Astrocyte of the hippocampus (primary cell): Measurements from ENCODE around the gene ADGRB3.
"Not testable (repeated sequence)": the region's sequence is repeated elsewhere in the genome, so short reads cannot be mapped to it uniquely, and the experiment has no call there.

Source experiments
- DNase-seq: peaks from one replicate; pipeline ENCODE4 v3.0.0; 2011; ENCODE audit warnings: low read depth, low spot score

Gene ADGRB3

DNA sequence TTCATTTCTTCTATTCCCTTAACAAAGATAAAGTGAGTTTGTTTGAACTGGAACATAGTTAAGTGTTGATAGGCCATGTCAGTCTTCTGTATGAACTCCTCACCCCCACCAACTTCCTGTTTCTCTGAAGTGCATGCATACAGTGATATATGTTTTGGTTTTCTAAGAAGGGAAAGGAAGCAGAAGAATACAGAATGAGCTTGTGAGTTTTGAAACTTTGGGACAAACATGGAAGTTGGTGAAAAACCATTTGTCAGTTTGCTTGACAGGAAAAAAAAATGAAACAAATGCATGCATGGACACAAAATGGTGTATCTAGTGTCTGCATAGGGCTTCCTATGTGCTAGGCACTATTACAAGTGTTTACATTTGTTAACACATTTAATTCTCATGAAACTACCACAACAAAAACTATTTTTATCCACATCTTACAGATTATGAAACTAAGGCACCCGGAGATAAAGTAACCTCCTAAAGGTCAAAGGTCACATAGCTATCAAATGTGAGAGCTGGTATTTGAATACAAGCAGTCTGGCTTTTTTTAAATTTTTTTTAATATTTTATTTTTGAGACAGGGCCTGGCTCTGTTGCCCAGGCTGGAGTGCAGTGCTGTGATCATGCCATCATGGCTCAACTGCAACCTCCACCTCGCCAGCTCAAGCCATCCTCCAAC, 105.9 kb downstream of the ADGRB3 start:
- DNase-seq = no peak

DNA sequence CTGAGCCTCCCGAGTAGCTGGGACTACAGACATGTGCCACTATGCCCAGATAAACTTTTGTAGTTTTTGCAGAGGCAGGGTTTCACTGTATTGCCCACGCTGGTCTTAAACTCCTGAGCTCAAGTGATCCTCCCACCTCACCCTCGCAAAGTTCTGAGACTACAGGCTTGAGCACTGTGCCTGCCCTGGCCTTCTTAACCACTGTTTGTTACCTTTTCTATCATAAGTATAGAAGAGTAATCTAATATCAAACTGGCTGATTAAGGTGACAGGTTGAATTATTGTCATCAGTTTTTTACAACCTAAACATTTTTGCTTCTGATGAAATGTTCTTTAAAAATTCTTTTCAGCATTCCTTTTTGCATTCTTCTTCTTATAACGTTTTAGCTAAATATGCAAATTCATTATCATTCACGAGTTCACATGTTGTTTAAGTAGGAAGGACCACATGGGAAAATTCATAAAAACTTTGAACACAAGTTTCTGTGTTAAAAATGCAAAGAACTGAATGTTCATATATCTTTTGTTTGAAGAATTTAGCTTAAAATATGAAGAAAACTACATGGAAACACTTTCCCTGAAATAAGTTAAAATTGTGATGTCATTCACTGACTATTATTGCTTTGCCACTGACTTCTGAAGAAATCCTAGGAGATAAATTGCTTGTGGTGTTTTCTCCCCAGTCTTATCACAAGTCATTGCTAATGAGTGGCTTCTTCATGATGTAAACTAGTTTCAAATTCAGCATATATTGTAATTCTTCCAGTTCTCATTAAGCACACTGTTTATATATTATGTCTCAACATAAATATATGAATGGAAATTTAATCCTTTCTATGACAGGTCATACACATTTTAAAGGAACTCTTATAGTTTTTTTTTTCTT, 106.7 kb downstream of the ADGRB3 start:
- no peak for DNase-seq

DNA sequence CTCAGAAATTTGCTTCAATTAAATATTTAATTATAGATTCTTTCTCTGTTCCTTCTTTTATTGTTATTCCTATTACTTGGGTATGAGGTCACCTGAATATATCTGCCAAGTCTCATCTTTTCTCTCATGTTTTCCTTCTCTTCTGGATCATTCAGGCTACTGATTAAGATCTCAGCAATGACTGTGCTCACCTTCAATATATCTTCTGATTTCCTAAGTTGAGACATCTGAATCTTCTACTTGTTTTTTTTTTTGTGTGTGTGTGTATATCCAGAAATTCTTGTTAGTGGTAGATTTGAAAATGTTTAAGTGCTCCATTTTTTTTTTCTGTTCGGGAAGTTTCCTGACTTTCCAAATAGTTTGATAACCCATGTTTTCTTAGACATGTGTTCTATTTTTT, 108.0 kb downstream of the ADGRB3 start:
- DNase-seq = no peak

DNA sequence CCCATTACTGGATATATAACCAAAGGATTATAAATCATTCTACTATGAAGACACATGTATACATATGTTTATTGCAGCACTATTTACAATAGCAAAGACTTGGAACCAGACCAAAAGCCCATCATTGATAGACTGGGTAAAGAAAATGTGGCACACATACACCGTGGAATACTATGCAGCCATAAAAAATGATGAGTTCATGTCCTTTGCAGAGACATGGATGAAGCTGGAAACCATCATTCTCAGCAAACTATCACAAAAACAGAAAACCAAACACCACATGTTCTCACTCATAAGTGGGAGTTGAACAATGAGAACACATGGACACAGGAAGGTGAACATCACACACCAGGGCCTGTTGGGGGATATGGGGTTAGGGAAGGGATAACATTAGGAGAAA, 109.3 kb downstream of the ADGRB3 start:
- not testable (repeated sequence) for DNase-seq

DNA sequence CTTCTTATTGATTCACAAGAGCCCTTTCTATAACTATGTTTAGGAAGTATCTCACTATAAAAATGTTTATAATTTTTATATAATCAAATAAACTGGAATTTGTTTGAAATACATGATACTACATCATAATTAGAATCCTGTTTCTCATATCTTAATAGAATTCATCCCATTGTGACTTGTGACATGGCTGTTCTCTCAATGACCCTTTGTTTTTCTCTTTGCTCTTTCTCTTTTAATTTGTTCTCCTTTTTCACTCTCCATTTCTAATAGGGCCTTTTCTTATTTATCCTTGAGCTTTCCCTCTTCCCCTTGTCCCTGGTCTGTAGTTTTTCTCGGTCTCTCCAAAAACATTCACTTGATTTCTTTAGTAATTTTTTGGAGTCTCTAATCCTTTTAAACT, 111.3 kb downstream of the ADGRB3 start:
- DNase-seq = no peak

DNA sequence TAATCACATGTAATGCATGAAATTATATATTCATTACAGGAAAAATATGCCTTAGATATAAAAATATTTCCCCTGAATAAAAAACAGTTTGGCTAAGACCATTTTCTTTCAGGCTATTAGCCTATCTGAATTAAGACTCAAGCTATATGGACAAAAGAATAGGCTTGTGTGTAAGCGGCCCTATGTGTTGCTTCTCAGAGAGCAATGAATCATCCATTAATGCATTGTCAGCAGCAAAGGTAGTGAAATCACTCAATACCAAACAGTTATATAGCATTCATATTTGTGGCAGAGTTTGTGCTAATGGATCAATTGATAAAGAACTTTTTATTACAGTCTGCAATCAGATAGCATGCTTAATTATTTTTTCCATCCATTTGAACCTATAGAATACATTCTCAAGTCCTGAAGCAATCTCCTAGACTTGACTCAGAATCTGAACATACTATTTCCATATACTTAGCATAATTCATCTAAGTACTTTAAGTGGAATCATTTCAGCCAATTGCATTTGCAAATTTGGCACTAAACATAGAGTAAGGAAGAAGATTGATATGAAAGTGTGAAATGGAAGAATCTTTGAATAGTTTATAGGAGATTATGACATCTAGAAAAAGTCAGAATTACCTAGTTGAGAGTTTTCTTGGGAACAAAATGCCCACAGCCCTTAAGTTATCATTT, 112.2 kb downstream of the ADGRB3 start:
- DNase-seq = no peak

DNA sequence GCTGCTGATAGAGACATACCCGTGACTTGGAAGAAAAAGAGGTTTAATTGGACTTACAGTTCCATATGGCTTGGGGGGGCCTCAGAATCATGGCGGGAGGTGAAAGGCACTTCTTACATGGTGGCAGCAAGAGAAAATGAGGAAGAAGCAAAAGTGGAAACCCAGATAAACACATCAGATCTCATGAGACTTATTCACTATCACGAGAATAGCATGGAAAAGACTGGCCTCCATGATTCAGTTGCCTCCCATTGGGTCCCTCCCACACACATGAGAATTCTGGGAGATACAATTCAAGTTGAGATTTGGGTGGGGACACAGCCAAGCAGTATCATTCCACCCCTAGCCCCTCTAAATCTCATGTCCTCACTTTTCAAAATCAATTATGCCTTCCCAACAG, 112.8 kb downstream of the ADGRB3 start:
- DNase-seq = not testable (repeated sequence)

DNA sequence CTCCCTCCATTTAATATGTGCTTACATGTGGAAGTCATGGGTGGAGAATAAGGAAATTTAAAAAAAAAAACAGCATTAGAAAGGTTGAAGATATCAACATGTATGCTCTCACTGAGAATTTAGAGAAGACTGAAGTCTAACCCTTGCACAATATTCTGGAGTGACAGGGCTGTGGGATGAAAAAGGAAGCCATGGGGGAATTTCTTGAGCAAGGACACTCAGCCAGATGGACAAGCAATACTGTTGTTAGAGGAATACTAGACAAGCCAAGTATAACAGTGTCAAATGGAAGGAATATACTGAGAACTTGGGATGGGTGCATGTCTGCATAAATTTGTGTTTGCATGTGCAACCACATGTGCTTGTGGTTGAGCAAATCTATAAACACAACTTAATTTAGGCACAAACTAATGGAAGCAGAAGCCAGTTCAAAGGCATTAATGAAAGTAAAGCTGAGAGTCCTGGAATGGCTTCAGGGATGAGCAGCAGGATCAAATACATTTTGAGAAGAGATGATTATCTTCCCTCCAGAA, 119.7 kb downstream of the ADGRB3 start:
- no peak for DNase-seq

DNA sequence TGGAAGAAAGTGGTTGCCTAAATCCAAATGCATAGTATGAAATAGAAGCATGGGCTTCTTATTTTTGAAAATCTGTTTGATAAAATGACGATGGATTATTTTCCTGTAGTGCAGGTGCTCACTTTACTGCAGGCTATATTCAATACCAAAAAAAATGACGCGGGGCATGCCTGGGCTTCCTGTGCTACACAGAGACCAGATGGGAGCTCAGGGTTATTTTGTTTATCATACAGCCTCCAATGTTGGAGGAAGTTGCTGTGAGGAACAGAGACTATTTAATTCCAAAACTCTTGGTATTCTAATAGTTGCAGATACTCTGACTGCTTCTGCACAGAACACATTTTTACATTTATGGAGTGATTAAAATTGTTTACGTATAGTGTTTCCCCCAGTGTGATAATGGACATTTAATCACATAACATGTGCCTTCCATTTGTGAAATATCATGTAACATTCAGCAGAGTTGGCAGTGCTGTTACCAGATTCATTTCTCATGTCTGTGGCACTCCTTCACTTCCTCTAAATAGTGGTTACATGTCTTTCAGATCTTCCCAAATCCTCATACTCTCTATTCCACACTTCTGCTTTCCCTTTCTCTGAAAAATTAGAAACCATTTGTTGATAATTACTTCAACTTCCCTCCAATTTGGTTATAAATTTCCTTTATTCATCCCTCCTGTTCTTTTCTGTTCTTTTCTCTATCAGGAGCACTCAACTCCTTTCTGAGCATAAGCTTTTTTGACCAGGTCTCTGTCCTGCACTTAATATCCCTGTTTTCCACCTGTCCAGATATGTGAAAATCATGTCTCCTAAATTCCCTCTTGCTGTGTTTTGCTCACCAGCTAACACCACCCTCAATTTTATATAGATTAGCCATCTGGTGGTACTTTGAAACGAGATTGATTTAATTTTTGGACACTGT, 121.6 kb downstream of the ADGRB3 start:
- DNase-seq = no peak

DNA sequence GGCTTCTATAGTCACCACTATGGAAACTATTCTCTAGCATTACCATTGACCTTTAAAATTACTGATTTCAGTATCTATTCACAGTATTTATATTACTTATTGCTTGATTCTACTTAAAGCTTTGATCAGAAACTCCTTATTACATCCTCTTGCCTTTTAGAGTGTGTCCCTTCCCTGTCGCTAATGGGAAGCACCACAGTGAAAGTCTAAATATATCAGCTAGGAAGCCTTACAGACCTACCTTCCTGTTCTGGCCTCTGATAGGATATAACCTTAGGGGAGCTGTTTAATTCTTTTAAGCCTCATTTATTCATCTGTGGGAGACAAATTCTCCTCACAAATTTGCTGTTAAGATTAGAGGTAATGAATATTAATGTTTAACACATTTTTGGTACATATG, 122.7 kb downstream of the ADGRB3 start:
- no peak for DNase-seq

DNA sequence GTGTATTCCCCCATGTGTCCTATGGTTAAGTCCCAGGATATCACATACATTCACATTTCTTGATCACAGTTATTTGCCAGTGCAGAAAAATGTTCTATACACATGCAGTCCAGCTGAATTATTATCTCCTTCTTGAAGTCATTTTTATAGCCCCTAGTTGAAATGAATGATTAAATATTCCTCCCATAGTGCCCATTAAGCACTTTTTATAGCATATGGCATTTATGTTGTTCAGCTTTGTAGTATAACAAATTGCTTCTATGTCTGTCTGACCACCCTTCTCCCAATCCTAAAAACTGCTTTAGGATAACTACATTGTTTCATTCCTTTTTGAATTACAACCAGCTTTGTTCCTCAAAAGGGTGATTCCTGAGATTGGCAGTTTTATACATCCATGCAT, 123.5 kb downstream of the ADGRB3 start:
- DNase-seq = no peak

DNA sequence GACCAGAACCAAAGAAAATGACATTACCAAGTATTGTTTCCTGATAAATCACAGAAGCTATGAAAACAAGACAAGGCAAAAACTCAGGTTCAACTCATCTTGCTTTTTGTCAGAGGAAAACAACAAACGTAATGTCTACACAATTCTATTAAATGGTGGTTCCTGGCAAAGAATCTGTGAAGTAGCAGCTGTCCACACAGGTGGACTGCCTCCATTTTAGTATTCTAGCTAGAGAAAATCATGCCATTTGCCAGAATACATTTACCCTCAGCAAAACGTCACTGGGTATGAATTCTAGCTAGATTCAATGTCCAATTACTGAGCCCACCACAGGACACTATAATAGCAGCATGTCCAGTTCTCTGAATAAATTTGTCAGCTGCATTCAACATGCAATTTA, 125.4 kb downstream of the ADGRB3 start:
- no peak for DNase-seq

DNA sequence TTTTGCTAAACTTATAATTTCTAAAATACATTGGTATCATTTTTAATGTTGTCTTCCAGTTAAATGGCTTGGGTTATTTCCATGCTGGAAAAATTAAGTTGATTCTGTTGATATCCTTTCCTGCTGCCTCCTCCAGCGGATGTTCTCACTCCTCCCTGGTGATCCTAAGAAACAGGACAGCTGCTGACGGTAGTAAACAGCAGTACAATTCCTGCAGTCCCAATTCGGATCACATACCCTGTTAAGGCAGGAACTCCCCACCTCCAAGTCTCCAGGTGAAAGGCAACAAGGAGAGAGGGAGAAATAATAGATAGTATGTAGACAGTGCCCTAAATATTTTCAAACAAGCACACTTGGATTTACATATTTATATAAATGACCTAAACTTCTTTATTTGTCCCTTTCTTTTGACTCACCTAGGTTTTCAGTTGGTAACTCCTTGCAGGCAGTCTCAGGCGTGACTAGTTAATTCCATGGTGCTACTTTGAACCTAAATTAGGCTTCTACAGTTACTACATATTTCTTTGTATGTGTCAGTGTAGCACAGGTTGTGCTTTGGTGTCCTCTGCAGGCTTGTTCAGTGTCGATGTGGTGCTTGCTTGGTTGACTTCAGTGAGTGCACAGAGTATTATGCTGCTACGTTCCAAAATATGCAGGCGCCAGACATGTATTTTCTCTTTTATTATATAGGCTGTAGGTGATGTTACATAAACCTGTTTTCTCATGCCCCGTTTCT, 126.0 kb downstream of the ADGRB3 start:
- DNase-seq = no peak

DNA sequence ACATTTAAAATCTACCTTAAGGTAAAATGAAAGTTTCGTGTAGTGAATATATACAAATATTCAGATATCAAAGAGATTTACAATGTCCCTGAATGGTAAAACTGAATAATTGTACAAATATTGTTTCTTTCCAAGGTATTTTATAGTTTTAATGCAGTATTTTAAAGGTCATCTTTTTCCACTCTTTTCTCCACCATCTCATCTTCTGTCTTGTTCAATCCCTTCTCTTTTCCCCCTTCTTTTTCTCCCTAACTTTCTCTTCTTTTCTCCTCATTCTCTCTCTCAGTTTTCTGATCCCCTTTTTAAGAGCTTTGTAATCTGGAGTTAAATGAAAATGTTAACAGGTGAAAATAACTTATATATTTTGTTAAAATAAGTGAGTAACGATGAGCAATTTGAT, 126.9 kb downstream of the ADGRB3 start:
- no peak for DNase-seq

DNA sequence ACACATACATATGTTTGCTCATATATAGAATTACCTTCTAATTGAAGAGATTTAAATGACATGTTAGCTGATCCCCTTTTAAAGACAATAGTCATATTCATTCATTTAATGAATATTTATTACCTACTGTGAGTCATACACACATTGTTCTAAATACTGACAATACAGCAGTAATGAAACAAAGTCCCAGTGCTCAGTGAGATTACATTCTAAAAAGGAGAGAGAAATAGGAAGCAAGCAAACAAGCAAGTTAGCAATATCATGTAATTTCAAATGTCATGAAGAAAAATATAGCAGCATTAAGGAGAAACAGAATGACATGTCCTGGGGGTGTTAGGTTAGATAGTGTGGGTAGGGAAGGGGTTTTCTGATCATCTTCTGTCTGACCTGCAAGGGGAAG, 136.3 kb downstream of the ADGRB3 start:
- DNase-seq = no peak

DNA sequence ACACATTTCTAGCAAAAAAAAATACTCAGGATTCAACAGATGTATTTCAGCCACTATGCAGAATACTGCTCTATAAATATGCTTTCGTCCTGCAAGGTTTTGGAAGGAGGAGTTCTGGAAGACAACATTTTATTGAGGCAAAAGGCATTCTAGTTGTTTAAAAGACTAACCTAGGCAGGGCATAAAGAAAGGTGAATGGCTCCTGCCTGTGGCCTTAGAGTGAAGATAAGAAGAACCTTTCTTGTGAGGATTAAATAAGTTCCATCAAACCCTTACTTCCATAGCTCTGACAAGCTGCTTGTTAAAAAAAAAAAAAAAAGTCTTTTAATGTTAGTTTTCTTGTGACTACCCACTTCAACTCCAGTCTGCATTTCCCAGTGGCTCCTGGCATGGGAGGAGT, 139.8 kb downstream of the ADGRB3 start:
- no peak for DNase-seq

DNA sequence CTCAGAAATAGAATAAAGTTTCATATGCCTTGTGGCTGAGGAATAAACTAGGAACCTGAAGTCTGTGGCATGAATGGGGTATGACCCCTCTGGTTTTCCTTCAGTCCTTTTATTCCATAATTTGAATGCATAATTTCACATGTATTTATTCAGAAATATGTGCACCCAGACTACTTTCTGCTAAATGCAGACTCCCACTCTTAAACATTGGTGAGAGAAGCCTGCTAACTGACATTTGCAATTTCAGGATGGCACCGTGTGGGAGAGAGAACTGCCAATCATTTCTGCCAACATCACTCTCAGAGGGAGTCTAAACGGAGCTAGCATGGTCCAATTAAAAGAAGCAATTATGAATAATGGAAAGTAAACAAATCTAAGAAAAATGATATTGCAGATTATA, 141.3 kb downstream of the ADGRB3 start:
- DNase-seq = no peak

DNA sequence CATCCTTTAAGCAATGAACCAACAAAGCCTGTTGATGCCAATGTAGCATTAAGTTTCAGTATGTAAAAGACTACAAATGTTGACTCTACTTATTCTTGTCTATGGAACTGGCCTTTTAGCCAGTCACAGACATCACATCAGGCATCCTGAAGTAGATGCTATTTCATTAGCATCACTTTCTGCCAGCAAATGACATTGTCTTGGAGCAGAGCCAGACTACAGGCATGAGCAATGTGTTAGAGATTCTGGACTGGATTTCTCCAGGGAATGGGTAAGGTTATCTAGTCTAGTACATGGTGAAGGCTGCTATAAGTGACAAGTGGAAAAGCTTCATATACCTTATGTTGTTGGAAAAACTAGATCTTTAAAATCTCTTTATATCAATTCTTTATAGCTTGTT, 142.9 kb downstream of the ADGRB3 start:
- peak; percentile 83 for DNase-seq

DNA sequence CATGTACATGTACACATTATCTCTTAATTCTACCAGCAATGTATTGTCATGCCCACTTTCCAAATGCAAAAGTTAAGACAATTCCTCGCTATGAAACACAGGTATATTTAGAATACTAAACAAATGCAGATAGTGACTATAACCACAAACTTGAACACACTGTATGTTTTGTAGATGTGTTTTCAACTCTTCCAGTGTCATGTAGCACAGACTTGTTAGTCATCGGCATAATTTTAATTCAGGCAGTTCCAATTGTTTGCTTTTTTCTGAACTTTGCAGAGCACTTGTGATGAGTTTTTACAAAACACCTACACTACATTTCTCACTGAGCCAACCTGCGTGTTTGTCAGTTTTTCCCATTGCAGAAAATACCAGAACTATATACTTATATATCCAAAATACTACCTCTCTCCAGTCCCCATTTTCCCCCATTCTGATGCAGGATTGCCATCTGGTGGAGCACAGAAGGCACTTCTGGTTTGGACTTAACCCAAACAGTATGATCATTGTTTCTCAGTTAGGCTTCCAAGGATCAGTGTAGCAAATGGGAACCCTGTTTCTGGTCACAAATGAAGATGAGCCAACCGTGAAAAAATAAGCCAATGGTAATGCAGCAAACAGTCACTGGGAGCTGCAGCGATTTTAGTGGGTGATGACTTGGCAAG, 143.4 kb downstream of the ADGRB3 start:
- DNase-seq = peak; percentile 82

DNA sequence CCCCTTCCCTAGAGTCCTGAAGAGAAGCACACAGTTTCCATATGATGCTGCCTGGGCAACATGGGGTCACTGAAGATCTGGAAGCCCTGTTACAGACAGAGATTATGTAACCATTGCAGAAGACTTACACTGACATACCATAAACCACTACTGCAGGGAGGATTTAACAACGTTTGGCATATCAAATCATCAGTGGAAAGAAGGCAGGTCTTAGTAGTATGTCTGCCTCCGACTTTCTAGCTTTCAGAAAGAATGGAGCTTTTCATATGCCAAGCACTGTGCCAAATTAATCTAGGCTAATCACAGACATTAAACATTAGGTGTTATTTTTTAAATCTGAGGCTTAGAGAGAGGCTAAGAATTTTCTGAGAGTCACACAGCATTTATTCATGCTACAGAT, 144.3 kb downstream of the ADGRB3 start:
- DNase-seq = no peak
